Measurements from ENCODE around the gene EYS. TPM values are rescaled to one million over a fixed set of nuclear protein-coding genes. Genes with fewer than 3 reads are reported as not detected.
"Not testable (repeated sequence)": the region's sequence is repeated elsewhere in the genome, so short reads cannot be mapped to it uniquely, and the experiment has no call there.

EYS gene
- total RNA-seq, 1 donor from 2014 or later: 0.08 TPM

- DNase-seq: peak; percentile 32
These were observed 1809.1 kb downstream of the EYS start for GRCh38 chr6:63897952-63898351.

GRCh38 chr6:63897459-63897858, 1809.6 kb downstream of the EYS start:
- Histone ChIP-seq H3K4me3 (no peak overlapping the region), H3K36me3 (no peaks in the 10 kb centered on the region), H3K4me1 (no peaks in the 10 kb centered on the region), H3K27me3 (ENCODE audit: low read depth) (no peaks in the 10 kb centered on the region), H3K9me3 (replicated peaks) (peaks cover under 1% of the 10 kb centered on the region), H3K27ac (replicated peaks) (peak overlapping the region; percentile 27)
- DNase-seq: no peak
- TF ChIP-seq CTCF (IDR thresholded peaks at IDR 0.05; ENCODE audit: borderline replicate concordance): no peak
- intact Hi-C loops (cut with micrococcal nuclease): no loop called here

More at GRCh38 chr6:63897952-63898351, 1809.1 kb downstream of the EYS start:
- Histone ChIP-seq H3K4me3 (no peak overlapping the region), H3K4me1 (no peaks in the 10 kb centered on the region), H3K36me3 (no peaks in the 10 kb centered on the region), H3K27ac (replicated peaks) (peak overlapping the region; percentile 27), H3K27me3 (ENCODE audit: low read depth) (no peaks in the 10 kb centered on the region), H3K9me3 (replicated peaks) (no peaks in the 10 kb centered on the region)
- intact Hi-C loops (cut with micrococcal nuclease): no loop called here
- TF ChIP-seq CTCF (IDR thresholded peaks at IDR 0.05; ENCODE audit: borderline replicate concordance): no peak

GRCh38 chr6:63888416-63888815, 1818.6 kb downstream of the EYS start:
- Histone ChIP-seq H3K27ac (replicated peaks) (no peak overlapping the region), H3K27me3 (ENCODE audit: low read depth) (no peaks in the 10 kb centered on the region), H3K9me3 (replicated peaks) (peaks cover 23% of the 10 kb centered on the region), H3K4me1 (no peaks in the 10 kb centered on the region), H3K36me3 (no peaks in the 10 kb centered on the region), H3K4me3 (no peak overlapping the region)
- TF ChIP-seq CTCF (IDR thresholded peaks at IDR 0.05; ENCODE audit: borderline replicate concordance): no peak
- DNase-seq: no peak
- intact Hi-C loops (cut with micrococcal nuclease): no loop called here

GRCh38 chr6:63887804-63888203, 1819.2 kb downstream of the EYS start:
- H3K27me3 ChIP-seq (ENCODE audit: low read depth); intact Hi-C loops (cut with micrococcal nuclease); DNase-seq; H3K4me3 ChIP-seq; H3K27ac ChIP-seq (replicated peaks); H3K4me1 ChIP-seq; H3K36me3 ChIP-seq: not testable (repeated sequence)
- peaks cover 23% of the 10 kb centered on the region for H3K9me3 ChIP-seq (replicated peaks)

GRCh38 chr6:63887002-63887751, 1819.8 kb downstream of the EYS start:
- Histone ChIP-seq H3K9me3 (replicated peaks) (peaks cover 19% of the 10 kb centered on the region), H3K4me3 (no peak overlapping the region), H3K36me3 (no peaks in the 10 kb centered on the region), H3K27ac (replicated peaks) (no peak overlapping the region), H3K4me1 (no peaks in the 10 kb centered on the region), H3K27me3 (ENCODE audit: low read depth) (no peaks in the 10 kb centered on the region)
- intact Hi-C loops (cut with micrococcal nuclease): no loop called here
- no peak for TF ChIP-seq CTCF (IDR thresholded peaks at IDR 0.05; ENCODE audit: borderline replicate concordance)
- no peak for DNase-seq

GRCh38 chr6:63886341-63886740, 1820.7 kb downstream of the EYS start:
- Histone ChIP-seq H3K27ac (replicated peaks) (no peak overlapping the region), H3K36me3 (no peaks in the 10 kb centered on the region), H3K4me1 (no peaks in the 10 kb centered on the region), H3K27me3 (ENCODE audit: low read depth) (no peaks in the 10 kb centered on the region), H3K4me3 (no peak overlapping the region), H3K9me3 (replicated peaks) (peaks cover 17% of the 10 kb centered on the region)
- no peak for TF ChIP-seq CTCF (IDR thresholded peaks at IDR 0.05; ENCODE audit: borderline replicate concordance)
- intact Hi-C loops (cut with micrococcal nuclease): no loop called here
- DNase-seq: no peak

All from left ventricle myocardium inferior (tissue), 1 donor.